Natural killer cell (primary cell): ENCODE results near the gene METTL9. TPM values are rescaled to one million over a fixed set of nuclear protein-coding genes. Genes with fewer than 3 reads are reported as not detected.
"Not testable (repeated sequence)": the region's sequence is repeated elsewhere in the genome, so short reads cannot be mapped to it uniquely, and the experiment has no call there.

Experiments
- ATAC-seq, 3 donors: fragments of 150-1000 bp in 2 of 3; fragments of 200-7000 bp in 1 of 3; cut with Tn5 transposase; 1 replicate in 1 of 3; 2 replicates in 2 of 3; pipeline ENCODE4 v1.10.0; 2021; ENCODE audit warnings: mild to moderate bottlenecking in 2 of 3, moderate library complexity in 2 of 3
- DNase-seq, 2 donors: peaks; one replicate each; pipeline versions ENCODE4 v3.0.0 to v3.0.0-alpha.2; 2013 to 2021; ENCODE audit warnings: mixed read lengths in 1 of 2
- H3K27ac ChIP-seq: one replicate; pipeline ENCODE4 v1.5.1; 2013; ENCODE audit warnings: mild to moderate bottlenecking, low read length
- H3K27me3 ChIP-seq: one replicate; pipeline ENCODE4 v1.6.1; 2013; ENCODE audit warnings: low read length; ENCODE audit not compliant: control insufficient read depth, insufficient read depth
- H3K36me3 ChIP-seq: one replicate; pipeline ENCODE4 v1.6.1; 2013; ENCODE audit warnings: low read length; ENCODE audit not compliant: control insufficient read depth, insufficient read depth
- H3K4me1 ChIP-seq: one replicate; pipeline ENCODE4 v1.6.1; 2013; ENCODE audit warnings: low read length; ENCODE audit not compliant: control insufficient read depth, insufficient read depth
- H3K4me3 ChIP-seq: one replicate; pipeline ENCODE4 v1.5.1; 2013; ENCODE audit warnings: low read length
- H3K9me3 ChIP-seq: one replicate; pipeline ENCODE4 v1.6.1; 2013; ENCODE audit warnings: low read length; ENCODE audit not compliant: control insufficient read depth, insufficient read depth
- H3K27ac Mint-ChIP-seq, 2 donors: one replicate each; pipeline ENCODE4 v1.8.0; 2022; ENCODE audit warnings: mild to moderate bottlenecking in 2 of 2, mixed read lengths in 2 of 2, moderate library complexity in 1 of 2
- H3K27me3 Mint-ChIP-seq, 2 donors: one replicate each; pipeline ENCODE4 v1.8.0; 2022; ENCODE audit warnings: low read depth in 2 of 2, mixed read lengths in 2 of 2
- H3K36me3 Mint-ChIP-seq: one replicate; pipeline ENCODE4 v1.8.0; 2022; ENCODE audit warnings: mixed read lengths
- H3K4me1 Mint-ChIP-seq, 2 donors: one replicate each; pipeline ENCODE4 v1.8.0; 2022; ENCODE audit warnings: mixed read lengths in 2 of 2
- H3K4me3 Mint-ChIP-seq: one replicate; pipeline ENCODE4 v1.8.0; 2022; ENCODE audit warnings: mild to moderate bottlenecking, moderate library complexity, mixed read lengths
- H3K9me3 Mint-ChIP-seq, 2 donors: one replicate each; pipeline ENCODE4 v1.8.0; 2022; ENCODE audit warnings: mixed read lengths in 2 of 2
- CTCF ChIP-seq: fragments of 200-600 bp; IDR thresholded peaks from one replicate; pipeline ENCODE4 v1.8.0; 2022; ENCODE audit warnings: antibody characterized with exemption
- WGBS: methylation state at CpG from one replicate; pipeline ENCODE4 v1.1.7; 2013; ENCODE audit warnings: missing lambda C conversion rate; ENCODE audit not compliant: insufficient coverage; 5-methylcytosine and 5-hydroxymethylcytosine counted together
- intact Hi-C: fragments of 100-400 bp; cut with micrococcal nuclease; formaldehyde crosslinking; loops from one replicate; pipeline ENCODE4 v1.14.2; 2022
- total RNA-seq, 4 donors: library from RNA; stranded (reverse); fragments of 120-200 nt in 1 of 4; gene quantifications; one replicate each; pipeline versions ENCODE4 v1.2.3 to v1.2.4, GENCODE V29; 2013 to 2022

The METTL9 gene
- total RNA-seq, 3 donors from 2014 or later (not counting 1 experiment from before 2014, with no cell fraction given): 73.1 to 110 (median 85.1) TPM

GRCh38 chr16:21603928-21604327 is 4.6 kb downstream of the METTL9 start:
- Histone ChIP-seq H3K4me3 (no peak overlapping the region), H3K27ac (no peak overlapping the region), H3K9me3 (no peaks in the 10 kb centered on the region), H3K4me1 (peaks cover 16% of the 10 kb centered on the region), H3K36me3 (no peaks in the 10 kb centered on the region), H3K27me3 (no peaks in the 10 kb centered on the region)
- peaks cover 44 to 54% of the 10 kb centered on the region in 2 donors for H3K4me1 Mint-ChIP-seq
- no peaks in the 10 kb centered on the region for H3K27me3 Mint-ChIP-seq
- ATAC-seq: no peak
- no peak overlapping the region for H3K4me3 Mint-ChIP-seq
- 89% methylated on average over 3 of the region's 3 CpGs for WGBS
- no peak for DNase-seq
- H3K9me3 Mint-ChIP-seq: no peaks in the 10 kb centered on the region
- H3K36me3 Mint-ChIP-seq: no peaks in the 10 kb centered on the region
- intact Hi-C loops: no loop called here
- TF ChIP-seq CTCF: no peak
- H3K27ac Mint-ChIP-seq: no peak overlapping the region

- 97% methylated on average over 8 of the region's 8 CpGs for WGBS
- H3K9me3 Mint-ChIP-seq, H3K36me3 ChIP-seq, intact Hi-C loops, H3K36me3 Mint-ChIP-seq, ATAC-seq, H3K27ac Mint-ChIP-seq, H3K27me3 Mint-ChIP-seq, H3K4me3 Mint-ChIP-seq, H3K9me3 ChIP-seq, DNase-seq, H3K27me3 ChIP-seq, H3K4me3 ChIP-seq, H3K27ac ChIP-seq: not testable (repeated sequence)
- H3K4me1 ChIP-seq: peaks cover 21% of the 10 kb centered on the region
- peaks cover 55 to 58% of the 10 kb centered on the region in 2 donors for H3K4me1 Mint-ChIP-seq
Observed at GRCh38 chr16:21605848-21606247, 6.5 kb downstream of the METTL9 start.

DNA sequence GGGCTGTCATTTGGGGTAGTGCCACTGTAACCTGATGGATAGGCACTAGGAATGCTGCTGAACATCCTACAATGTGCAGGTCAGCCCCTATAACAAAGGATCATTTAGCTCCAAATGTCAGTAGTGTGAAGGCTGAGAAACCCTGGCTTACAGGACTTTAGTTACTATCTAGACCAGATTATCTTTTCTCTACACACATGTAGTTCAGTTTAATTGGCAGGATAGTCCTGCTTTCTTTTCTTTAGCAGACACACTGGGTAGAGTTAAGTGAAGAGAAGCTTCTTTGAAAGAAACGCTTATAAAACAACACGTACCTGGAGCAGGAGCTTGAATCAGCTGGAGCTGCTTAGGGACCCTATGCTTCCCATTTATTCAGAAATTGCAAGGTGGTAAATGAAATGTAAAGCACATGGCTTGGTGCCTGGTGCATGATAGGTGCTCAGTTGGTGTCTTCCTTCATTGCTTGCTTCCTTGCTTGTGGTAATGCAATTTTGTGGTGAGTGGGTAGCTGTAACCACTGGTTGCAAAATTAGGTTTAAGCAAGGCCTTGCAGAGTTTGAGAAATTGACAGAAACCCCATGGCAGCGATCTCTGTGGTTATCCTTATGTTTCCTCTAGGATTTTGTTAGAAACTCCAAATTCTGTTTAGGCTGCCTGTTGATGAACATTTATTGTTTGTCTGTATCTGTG is 9.4 kb downstream of the METTL9 start:
- peak in 1 of 2 donors; percentile 44 for DNase-seq
- Mint-ChIP-seq H3K4me3 (peak overlapping the region; percentile 37), H3K9me3 (no peaks in the 10 kb centered on the region), H3K27me3 (no peaks in the 10 kb centered on the region), H3K4me1 (peaks cover 49 to 57% of the 10 kb centered on the region in 2 donors), H3K36me3 (no peaks in the 10 kb centered on the region), H3K27ac (peak overlapping the region; percentile 71 to 78)
- intact Hi-C loops: no loop called here
- no peak overlapping the region for H3K27ac ChIP-seq
- H3K4me3 ChIP-seq: no peak overlapping the region
- ATAC-seq: peak; percentile 40 to 79 (median 68)
- TF ChIP-seq CTCF: no peak
- WGBS: 46% methylated on average over 3 of the region's 3 CpGs
- no peaks in the 10 kb centered on the region for H3K36me3 ChIP-seq
- H3K9me3 ChIP-seq: no peaks in the 10 kb centered on the region
- no peaks in the 10 kb centered on the region for H3K27me3 ChIP-seq
- H3K4me1 ChIP-seq: peaks cover 24% of the 10 kb centered on the region

DNA sequence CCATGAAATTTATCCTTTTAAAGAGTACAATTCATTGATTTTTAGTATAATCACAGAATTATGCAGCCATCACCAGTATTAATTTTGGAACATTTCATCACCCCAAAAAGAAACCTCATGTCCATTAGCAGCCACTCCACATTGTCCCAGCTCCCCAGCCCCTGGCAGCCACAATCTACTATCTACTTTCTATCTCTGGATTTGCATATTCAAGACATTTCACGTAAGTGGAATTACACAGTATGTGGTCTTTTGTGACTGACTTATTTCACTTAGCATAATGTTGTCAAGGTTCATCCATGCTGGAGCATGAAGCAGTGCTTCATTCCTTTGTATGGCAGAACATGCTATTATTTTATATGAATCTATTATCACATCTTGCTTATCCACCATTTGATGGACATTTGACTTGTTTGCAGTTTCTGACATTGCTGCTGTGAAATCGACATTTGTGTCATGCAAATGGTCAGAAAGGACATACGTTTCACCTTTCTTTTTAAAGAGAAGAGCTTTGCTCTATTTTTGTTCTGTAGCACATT is 10.7 kb downstream of the METTL9 start:
- Mint-ChIP-seq H3K4me3 (no peak overlapping the region), H3K27ac (peak overlapping the region in 1 of 2 donors; percentile 78), H3K4me1 (peaks cover 49 to 54% of the 10 kb centered on the region in 2 donors), H3K9me3 (no peaks in the 10 kb centered on the region), H3K36me3 (no peaks in the 10 kb centered on the region), H3K27me3 (no peaks in the 10 kb centered on the region)
- ATAC-seq (no peak), DNase-seq (no peak)
- Histone ChIP-seq H3K36me3 (no peaks in the 10 kb centered on the region), H3K9me3 (no peaks in the 10 kb centered on the region), H3K4me1 (peaks cover 24% of the 10 kb centered on the region), H3K27me3 (no peaks in the 10 kb centered on the region), H3K4me3 (no peak overlapping the region), H3K27ac (no peak overlapping the region)
- 82% methylated on average over 3 of the region's 3 CpGs for WGBS
- intact Hi-C loops: no loop called here
- TF ChIP-seq CTCF: no peak
